NT2/D1 (cell line): ENCODE data around the gene FBXL7.

Source experiments
- SUZ12 ChIP-seq: IDR thresholded peaks from 2 replicates; pipeline ENCODE4 v1.6.1; 2011; ENCODE audit not compliant: insufficient read length, insufficient read depth; ENCODE audit errors: extremely low read depth
- ZNF274 ChIP-seq: IDR thresholded peaks from 2 replicates; pipeline ENCODE4 v1.6.1; 2011; ENCODE audit warnings: mild to moderate bottlenecking, low read depth, low read length

DNA sequence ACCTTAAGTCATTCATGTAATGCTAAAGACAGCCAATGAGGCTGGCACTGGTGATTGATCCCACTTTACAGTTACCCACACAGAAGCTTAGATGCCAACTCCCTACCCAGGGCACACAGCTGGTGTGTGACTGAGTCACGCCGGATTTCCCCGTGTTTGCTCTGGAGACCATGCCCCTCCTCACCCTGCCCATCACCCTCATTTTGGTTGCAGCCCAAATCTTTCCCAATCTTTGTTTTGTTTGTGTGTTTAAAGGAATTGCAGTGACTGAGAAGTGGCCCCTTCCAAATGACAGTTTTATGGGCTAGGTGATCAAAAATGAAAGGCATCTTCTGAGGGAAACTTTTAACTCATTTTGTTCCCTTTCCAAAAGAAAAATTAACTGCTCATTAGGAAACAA, 10.9 kb downstream of the FBXL7 start:
- no peak for TF ChIP-seq ZNF274
- TF ChIP-seq SUZ12, result no peak
